GM20000 (cell line): ENCODE measurements around the gene DRC3.
"Not testable (repeated sequence)": the region's sequence is repeated elsewhere in the genome, so short reads cannot be mapped to it uniquely, and the experiment has no call there.

ENCODE experiments used
- DNase-seq: peaks from one replicate; pipeline ENCODE4 v3.0.0; 2012; ENCODE audit warnings: low spot score
- CTCF ChIP-seq: IDR thresholded peaks from 2 replicates; pipeline ENCODE4 v1.5.1; 2012; ENCODE audit warnings: mild to moderate bottlenecking, control low read depth; ENCODE audit errors: extremely low read depth, missing control alignments

The DRC3 gene

GRCh38 chr17:17935321-17936271, 37.1 kb upstream of the DRC3 start:
- no peak for DNase-seq
- TF ChIP-seq CTCF = no peak

GRCh38 chr17:17937201-17937853, 35.3 kb upstream of the DRC3 start:
- TF ChIP-seq CTCF = no peak
- no peak for DNase-seq

GRCh38 chr17:17937958-17938357, 34.7 kb upstream of the DRC3 start:
- TF ChIP-seq CTCF = no peak

GRCh38 chr17:17938388-17939107, 34.1 kb upstream of the DRC3 start:
- TF ChIP-seq CTCF = no peak
- DNase-seq = no peak

More at GRCh38 chr17:17937958-17938357, 34.7 kb upstream of the DRC3 start:
- no peak for DNase-seq

- DNase-seq = not testable (repeated sequence)
Measured at GRCh38 chr17:17939941-17940340, 32.7 kb upstream of the DRC3 start.

- no peak for TF ChIP-seq CTCF
- no peak for DNase-seq
Measured at GRCh38 chr17:17940441-17940911, 32.2 kb upstream of the DRC3 start.

GRCh38 chr17:17941015-17941414, 31.6 kb upstream of the DRC3 start:
- no peak for TF ChIP-seq CTCF
- DNase-seq = no peak
